NCI-H2171 treated with DMSO at 0.1 percent for 48 hours (cell line): Measurements from ENCODE around the gene PLXNA3.
A peak's percentile ranks its signal among the peaks of the same experiment; 100 is the strongest.
"Not testable (repeated sequence)": the region's sequence is repeated elsewhere in the genome, so short reads cannot be mapped to it uniquely, and the experiment has no call there.

Experiments used
- DNase-seq: peaks from one replicate; lab custom pipeline; 2025; lab: John Stamatoyannopoulos, UW

The PLXNA3 gene

GRCh38 chrX:154501423-154501822 is 43.3 kb downstream of the PLXNA3 start:
- not testable (repeated sequence) for DNase-seq

DNA sequence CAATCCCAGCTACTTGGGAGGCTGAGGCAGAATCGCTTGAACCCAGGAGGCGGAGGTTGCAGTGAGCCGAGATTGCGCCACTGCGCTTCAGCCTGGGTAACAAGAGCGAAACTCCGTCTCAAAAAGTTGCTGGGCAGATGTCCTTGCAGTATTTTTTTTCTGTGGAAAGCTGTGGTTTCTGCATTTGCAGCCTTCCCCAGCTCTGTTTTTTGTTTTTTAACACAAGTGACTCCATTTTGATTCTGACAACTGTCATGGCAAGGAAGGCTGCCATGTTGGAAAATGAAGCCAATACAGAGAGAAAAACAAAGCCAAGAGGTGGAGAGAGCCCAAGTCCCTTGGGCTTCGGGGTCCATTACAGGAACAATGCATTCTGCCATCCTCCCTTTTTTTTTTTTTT is 44.0 kb downstream of the PLXNA3 start:
- no peak for DNase-seq

DNA sequence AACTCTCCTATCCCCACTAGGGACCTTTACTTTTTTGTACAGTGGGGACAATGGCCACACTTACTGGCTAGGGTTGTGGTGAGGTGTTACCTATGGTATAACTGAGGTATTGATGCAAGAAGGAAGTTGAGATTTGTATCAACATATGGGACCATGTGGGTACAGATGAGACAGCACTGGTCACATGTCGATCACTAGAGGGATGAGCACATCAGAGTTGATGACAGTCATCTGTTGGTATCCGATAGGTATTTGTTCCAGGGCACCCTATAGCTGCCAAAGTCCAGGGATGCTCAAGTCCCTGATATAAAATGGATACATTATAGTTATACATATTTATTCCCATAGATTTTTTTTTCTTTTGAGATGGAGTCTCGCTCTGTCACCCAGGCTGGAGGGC is 44.9 kb downstream of the PLXNA3 start:
- no peak for DNase-seq

GRCh38 chrX:154505734-154506133 is 47.7 kb downstream of the PLXNA3 start:
- no peak for DNase-seq

DNA sequence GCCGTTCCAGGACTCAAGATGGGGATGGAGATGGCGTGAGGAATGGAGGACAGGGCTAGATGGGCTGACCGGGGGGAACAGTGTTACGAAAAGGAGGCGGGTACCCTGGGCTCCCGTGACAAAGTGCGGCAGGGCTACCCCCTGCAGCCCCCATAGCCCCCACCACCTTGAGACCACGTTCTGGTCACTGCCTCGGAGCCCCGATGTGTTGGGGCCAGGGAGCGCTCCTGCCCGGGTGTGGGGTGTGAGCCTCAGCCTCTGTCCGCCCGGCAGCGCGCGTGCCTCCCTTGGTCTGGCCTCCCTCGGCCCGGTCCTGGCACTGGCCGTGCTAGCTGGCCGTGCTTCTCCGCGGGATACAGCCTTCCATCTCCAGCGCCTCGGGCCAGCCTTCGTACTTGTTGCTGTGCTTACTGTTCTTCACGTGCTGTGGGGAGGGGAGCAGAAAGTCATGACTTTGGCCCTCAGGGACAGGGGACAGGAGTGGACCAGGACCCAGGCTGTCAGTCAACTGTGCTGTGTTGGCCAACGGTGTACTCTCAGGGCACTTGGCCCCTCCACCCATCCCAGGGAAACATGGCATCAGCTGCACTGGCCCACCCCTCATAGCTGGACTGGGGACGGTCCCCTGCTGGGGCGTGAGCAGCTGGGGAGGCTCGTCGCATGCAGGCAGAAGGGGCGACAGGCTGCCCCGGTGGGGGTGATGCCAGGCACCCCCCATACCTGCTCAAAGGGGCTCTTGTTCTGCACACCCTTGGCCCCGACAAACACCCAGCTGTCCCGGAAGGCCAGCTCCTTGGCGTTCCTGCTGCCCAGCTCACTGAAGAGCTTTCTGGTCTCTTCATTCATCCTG is 48.6 kb downstream of the PLXNA3 start:
- no peak for DNase-seq

- DNase-seq: no peak
Observed at GRCh38 chrX:154507673-154508383, 49.7 kb downstream of the PLXNA3 start.

DNA sequence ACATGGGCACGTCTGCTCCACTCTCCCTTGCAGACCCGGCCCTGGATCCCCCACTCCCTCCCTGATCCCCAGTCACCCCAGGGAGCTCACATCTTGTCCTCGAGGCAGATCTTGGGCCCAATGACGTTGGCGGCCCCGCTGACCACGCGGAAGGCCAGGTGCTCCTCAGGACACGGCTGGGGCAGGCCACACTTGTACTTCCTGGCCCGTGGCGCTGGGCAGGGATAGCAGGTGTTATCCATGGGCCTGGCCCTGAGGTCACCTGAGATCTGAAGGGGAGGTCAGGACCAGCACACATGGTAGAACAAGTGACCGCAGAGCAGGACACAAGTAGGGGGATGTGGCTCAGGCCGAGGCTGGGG is 50.3 kb downstream of the PLXNA3 start:
- DNase-seq: no peak

- no peak for DNase-seq
Observed at GRCh38 chrX:154509455-154509854, 51.4 kb downstream of the PLXNA3 start.

GRCh38 chrX:154511761-154512160 is 53.7 kb downstream of the PLXNA3 start:
- DNase-seq: no peak

DNA sequence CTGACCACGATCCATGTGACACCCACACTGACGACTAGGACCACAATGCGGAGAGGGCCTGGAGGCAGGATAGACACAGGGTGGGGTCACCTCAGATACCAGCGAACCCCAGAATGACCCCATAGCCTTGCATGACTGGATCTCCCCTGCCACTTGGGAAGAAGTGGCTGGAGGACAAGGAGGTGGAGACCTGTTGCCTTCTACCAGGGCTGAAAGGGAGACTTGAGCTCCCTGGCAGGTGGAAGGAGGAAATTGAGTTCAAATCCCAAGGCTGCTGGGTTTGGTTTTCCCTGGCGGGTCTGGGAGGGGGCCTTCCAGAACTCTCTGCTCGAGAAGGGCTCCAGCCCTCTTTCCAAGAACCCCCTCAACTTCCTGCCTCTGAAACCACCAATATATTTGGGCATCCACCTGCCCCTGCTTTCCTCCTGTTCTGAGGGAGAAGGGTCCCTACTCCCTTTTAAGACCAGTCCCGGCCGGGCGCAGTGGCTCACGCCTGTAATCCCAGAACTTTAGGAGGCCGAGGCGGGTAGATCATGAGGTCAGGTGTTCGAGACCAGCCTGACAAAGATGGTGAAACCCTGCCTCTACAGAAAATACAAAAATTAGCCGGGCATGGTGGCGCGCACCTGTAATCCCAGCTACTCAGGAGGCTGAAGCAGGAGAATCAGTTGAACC is 54.9 kb downstream of the PLXNA3 start:
- no peak for DNase-seq

- DNase-seq: no peak
Observed at GRCh38 chrX:154513716-154514115, 55.6 kb downstream of the PLXNA3 start.

DNA sequence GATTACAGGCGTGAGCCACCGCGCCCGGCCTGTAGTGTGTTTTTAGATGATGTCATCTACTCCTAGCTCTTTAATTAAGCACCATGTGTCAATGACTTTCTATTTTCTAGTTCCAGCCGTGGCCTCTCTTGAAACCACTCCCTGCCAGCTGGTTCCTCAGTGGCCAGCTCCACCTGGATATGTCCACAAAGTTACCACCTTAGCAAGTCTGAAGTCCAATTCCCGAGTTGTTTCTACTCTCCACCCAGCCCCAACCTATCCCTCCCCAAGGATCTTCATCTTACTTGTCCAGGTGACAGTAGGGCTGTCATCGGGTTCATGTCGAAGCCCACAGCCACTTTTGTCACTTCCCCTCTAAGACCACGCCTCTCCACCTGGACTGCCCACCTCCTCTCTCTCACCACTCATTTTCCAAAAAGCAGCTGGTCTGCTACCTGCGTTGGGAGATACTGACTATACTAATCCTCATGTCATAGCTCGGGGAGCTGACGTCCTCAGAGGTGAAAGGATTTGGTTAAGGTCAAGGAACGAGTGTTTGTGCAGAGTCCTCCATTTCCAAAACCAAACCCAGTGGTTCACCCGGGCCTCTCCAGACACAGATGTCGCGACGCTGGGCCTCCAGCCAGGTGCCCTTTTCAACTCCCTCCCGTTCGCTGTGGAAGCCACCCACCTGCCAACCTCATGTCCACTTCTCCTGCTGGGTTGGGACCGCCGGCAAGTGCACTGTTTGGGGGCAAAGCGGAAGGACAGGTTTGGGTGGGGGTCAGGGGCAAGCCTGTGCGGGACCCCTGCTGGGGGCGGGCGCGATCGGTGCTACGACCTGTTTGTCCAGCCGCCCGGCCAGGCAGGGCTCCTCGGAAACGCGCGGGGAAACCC is 57.2 kb downstream of the PLXNA3 start:
- peak; percentile 19 for DNase-seq

DNA sequence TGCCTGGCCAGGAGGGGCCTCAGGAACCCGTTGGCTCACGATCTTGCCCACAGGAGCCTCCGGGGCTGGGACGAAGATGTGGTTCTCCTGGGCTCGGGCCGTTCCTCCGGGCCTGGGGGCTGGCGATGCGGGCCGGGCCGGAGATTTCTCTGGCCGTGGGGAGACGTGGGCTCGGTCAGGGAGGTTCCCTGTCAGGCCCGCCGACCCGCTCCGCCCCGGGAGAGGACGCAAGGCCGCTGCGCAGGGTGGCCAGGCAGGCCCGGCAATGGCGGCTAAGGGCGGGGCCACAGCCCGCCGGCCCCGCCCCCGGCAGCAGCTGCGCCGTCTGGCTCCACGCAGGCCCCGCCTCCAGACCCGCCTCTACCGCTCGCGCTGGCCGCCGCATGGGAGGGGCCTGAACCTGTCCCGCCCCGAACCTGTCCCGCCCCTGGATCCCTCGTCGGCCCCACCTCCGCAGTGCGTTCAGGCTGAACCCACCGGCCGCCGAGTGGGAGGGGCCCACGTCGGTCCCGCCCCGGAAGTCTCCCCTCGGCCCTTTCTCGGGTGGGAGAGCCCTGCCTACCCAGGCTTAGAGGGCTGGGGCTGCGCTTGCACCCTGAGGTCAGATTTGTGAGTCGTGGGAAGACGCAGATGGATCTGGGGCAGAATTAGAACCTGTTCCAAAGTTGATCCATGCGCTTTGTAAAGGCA is 58.0 kb downstream of the PLXNA3 start, which contains the start of gene FAM3A:
TSS of gene FAM3A (minus strand) at position 267 of the 690 bp plus-strand sequence. CDS start 460 bp downstream, outside the sequence.
- DNase-seq: peak; percentile 78

DNA sequence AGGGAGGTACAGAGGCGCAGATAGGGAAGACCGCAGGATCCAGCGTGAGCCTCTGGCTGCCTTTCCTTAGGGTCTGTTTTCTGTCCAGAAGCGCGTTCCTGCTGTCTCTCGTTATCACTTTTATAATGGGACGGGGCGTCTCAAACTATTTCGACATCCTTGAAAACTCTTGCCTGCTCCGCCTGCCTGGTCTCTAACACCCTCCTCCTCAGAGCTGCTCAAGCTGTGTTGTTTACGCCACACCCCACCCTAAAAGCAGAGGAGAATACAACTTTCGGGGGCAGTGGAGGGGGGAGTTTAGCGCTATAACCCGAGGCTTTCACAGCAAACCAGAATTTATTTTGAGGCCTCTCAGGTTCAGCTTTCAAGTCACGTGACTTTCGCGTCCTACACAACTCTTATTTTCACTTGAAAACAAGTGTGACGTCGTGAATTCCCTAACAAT is 58.6 kb downstream of the PLXNA3 start:
- DNase-seq: no peak

DNA sequence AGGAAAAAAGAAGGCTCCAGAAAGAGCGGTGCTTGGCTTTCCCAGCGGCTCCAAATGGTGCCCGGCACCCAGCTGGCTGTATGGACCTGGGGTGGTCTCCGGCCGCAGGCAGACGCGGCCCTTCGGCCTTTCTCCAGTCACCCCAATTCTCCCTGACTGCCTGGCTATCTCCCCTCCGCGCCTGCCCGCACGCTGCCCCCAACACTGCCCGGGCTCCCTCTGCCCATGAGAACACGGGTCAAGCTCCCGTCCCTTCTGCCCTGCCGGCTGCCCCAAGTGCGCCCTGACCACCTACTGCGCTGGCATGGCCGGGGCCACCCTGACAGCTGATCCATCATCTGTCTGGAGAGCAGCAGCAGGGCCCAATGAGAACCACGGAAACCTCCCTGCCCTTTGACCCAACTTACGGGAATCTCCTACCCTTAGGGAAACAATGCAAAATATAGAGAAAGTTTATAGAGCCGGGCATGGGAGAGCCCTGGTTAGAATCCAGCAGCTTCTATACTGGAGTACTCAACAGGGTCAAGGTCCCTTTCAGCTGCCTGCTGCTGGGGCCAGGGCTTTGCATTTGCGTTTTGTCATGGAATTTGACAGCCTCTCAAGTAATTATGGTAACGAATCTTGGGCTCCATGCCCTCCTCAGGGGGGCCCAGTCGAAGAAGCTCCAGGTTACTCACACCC is 59.2 kb downstream of the PLXNA3 start:
- DNase-seq: no peak

DNA sequence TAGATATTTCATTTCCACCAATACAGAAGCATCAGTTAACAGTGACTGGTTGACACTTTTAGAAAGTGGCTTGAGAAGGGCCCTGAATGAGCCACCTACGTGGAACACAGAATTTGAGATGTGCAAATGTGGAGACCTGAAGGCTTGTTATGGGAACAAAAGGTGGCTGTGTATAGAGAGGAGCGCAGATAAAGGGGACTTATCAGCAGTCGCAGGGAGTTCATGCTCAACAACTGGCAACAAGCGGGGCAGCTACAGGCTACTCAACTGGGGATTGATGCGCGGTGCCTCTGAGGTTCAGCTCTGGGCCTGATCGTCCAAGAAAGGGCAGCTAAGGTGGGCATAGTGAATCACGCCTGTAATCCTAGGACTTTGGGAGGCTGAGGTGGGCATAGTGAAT is 61.3 kb downstream of the PLXNA3 start:
- DNase-seq: no peak

GRCh38 chrX:154525606-154526490 is 67.8 kb downstream of the PLXNA3 start:
- DNase-seq: no peak

GRCh38 chrX:154526901-154527675 is 69.0 kb downstream of the PLXNA3 start:
- peak; percentile 65 for DNase-seq
